ENCODE data around the gene TSPAN9.

The TSPAN9 gene

DNA sequence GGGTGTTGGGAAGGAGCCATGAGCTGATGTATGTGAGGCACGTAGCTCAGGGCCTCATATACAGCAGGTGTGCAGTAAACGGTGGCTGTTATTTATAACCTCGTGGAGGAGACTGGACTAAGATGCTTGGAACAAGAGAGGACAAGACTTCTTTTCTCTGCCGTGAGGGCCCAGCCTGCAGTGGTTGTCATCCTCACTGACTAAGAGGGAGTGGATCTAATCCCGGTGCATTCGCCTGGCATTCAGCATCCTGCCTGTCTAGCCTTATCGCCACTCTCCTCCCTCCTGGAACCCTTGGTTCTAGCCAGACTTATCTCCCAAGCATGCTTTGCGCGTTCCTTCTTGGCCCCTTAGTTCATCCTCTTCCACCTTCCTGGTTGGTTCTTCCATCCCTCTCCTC lies 3.9 kb downstream of the TSPAN9 start:
- no peak for DNase-seq

DNA sequence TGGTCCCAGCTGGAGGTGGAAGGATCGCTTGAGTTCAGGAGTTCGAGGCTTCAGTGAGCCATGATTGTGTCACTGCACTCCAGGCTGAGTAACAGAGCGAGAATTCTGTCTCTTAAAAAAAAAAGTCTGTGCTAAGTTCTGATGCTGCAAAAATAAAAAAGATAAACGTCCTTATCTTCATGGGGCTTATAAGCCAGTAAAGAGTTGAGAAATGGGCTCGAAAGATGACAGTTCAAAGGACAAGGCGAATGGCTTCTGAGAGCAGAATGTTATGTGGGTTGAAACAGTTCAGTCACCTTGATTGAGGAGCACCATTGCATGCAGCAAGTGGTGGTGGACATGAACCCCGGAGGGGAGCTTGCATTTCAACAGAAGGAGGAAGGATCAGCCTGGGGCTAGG lies 4.7 kb downstream of the TSPAN9 start:
- DNase-seq, result no peak

DNA sequence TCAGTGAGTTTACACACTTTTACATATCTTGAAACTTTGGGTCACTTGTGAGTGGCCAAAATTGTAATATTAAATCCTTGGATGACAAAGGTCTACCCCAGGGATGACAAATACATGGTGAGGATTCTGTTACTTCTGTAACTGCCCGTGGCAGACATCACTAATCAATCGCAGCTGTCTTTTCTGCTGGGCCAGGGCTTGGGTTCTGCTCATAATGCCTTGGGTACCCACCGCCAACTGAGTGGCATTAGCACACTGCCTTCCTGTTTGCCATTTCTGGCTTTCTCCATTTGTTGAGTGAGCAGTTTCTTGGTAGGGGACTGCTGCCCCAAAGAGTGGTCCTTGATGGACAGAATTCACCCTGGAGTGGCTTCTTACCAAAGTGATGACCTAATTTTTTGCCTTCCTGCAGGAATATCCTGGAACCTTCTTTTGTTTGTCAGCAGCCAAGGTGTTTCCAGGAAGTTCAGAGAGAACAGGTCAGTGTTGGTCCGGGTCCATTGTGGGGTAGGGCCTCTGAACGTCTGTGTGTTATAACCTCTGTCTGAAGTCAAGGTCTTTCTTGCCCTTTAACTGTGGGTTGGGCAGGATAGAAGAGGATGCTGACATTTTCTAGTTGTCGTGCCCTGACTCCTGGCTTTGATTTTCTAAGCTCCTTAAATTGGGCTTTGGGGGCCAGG lies 6.2 kb downstream of the TSPAN9 start:
- no peak for DNase-seq

DNA sequence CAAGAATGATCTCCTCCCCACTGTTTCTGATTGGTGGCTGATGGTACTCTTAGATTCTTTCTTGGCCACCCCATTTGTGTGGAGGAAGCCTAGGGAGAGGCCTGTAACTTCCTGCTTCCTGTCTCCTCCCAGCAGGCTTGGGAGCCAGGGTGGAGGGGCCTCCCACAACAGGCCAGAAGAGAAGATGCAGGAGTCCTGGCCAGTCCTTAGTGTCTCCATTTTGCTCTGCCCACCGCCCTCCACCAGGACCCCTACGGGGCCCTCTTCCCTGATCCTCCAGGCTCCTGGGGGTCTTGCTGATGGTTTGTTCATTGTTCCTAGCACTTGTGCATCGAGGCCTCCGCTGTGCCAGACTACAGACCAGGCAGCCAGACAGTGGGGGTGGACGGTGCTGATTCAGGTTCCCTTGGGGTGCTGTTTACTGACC lies 6.8 kb downstream of the TSPAN9 start:
- no peak for DNase-seq

DNA sequence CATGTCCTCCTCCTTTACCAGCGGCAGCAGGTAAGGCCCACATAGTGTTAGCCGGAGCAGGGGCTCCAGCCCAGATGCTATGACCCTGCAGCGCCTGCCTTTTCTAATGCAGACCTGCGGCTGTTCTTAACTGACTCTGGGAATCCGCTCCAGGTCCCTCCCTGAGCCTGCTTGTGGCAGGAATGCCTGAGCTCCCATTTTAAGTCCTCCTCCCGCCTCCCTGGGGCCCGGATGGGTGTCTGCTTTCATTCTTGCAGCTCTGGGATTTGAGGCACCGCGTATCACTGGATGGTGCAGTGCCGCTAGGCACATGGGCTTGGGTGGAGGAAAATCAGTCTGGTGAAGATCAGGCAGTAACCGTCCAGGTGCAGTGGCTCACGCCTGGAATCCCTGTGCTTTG lies 7.6 kb downstream of the TSPAN9 start:
- DNase-seq, result no peak

DNA sequence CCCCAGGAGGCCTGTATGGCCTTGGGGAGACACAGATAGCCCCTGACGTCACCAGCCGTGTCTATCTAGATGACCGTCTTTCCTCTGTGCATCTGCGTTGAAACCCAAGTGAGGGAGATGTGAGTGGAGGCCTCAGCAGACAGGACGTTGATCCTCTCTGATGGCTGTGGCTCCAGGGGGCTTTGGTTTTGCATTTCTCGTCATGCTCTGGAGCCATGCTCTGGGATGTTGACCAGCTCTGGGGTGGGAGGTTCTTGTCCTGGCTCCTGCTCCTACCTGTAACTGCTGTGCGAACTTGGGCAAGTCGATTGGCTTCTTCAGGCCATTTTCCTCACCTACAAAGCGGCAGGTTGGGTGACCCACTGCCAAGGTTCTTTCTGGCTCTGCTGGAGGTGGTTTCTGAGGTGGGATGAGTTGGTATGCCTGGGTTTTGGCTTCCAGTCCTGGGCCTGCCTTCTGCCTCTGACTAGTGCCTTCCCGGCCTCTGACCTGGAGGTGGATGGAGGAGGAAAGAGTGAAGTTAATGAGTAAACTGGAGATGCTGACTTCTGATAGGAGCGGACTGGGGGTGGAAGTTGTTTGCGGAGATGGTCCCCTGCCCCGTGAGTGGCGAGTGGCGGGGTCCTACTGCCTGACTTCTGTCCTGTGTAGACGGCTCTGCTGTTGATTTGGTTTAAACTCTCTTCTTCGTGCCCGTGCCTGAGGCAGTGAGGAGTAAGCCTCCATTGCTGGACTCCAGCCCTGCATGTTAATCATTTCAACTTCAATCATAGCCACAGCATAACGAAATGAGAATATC lies 8.4 kb downstream of the TSPAN9 start:
- no peak for DNase-seq

DNA sequence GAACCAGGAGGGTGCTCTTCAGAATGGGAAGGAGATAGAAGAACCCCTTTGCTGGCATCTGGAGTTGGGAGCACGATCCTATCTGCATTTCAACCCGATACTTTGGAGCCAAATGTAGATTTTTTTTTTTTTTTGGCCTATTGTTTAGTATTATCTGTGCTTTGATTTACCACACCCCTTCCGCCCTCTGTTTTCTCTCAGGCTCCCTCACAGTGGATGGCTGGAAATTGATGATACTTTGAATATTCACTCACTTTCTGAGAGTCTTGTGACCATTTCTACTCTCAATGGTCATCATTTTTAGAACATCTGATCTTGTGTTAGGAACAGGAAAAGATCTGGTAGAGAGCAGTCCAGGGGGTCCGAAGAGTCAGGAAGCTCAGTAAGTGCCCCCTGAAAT lies 9.0 kb downstream of the TSPAN9 start:
- no peak for DNase-seq

DNA sequence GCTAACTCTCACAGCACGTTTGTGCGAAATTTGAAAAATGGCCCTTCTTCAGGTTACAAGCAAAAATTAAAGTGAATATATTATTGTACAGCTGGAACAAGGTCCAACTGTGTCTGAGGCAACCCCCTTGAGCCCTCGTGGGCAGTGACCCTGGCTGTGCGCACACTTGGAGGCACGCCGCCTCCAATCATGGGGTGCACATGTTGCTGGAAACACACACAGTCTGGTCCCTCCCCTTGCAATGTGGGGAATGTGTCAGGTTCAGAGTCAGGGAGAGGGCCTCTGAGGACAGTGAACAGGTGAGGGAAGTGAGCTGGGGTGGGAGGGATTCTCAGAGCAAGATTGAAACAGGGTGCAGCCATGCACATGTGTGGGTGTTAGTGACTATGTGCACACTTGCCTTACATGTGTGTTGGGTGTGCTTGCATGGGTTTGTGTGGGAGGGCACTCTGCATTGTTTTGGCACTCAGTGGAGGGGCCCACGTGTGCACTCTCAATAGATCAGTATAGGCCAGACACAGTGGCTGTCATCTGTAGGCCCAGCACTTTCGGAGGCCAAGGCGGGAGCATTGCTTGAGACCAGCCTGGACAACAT lies 9.6 kb downstream of the TSPAN9 start:
- no peak for DNase-seq

DNA sequence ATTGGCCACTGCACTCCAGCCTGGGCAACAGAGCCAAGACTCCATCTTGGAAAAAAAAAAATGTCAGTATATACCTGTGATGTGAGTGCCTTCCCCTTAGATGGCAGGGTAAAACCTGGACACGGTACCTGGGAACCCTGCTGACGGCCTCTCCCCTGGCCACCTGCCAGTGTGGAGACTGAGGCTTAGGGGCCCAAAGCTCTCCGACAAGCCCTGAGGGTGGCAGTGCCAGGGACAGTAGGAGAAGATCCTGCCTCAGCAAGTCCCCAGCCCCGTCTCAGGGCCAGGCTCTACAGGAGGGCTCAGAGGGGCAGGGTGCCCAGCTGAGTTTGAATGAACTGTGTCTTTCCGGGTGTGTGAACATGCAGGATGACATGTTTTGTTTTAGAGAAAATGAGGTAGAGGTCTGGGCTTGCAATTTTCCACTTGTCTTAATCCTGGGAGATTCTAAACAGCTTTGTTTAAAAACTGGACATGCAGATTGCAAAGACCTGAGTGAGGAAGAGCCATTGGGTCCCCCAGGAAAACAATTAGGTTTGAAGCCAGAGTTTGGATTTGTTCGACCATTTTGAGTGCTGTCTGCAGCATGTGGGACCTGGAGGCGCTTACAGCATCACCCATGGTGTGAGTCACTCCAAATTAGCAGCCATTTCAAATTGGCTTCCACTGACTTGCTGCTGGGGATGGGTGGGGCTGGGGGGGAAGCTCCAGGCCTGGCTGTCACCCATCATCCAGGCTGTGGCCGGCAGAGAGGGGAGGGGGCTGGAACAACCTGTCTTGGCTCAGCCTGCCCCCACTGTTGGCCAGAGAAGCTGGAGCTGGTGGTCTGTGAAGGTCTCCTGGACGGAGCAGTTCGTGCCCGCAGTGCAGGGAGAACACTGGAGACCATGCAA lies 10.8 kb downstream of the TSPAN9 start:
- DNase-seq, result no peak

DNA sequence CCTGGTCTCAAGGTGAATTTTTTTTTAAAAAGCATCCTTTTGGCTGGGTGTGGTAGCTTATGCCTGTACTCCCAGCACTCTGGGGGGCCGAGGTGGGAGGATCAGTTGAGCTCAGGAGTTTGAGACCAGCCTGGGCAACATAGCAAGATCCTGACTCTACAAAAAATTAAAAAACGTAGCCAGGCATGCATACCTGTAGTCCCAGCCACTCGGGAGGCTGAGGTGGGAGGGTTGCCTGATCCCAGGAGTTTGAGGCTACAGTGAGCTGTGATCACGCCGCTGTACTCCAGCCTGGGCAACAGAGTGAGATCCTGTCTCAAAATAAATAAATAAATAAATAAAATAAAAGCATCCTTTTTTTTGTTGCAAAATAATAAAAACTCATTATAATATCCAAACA lies 12.4 kb downstream of the TSPAN9 start:
- no peak for DNase-seq

DNA sequence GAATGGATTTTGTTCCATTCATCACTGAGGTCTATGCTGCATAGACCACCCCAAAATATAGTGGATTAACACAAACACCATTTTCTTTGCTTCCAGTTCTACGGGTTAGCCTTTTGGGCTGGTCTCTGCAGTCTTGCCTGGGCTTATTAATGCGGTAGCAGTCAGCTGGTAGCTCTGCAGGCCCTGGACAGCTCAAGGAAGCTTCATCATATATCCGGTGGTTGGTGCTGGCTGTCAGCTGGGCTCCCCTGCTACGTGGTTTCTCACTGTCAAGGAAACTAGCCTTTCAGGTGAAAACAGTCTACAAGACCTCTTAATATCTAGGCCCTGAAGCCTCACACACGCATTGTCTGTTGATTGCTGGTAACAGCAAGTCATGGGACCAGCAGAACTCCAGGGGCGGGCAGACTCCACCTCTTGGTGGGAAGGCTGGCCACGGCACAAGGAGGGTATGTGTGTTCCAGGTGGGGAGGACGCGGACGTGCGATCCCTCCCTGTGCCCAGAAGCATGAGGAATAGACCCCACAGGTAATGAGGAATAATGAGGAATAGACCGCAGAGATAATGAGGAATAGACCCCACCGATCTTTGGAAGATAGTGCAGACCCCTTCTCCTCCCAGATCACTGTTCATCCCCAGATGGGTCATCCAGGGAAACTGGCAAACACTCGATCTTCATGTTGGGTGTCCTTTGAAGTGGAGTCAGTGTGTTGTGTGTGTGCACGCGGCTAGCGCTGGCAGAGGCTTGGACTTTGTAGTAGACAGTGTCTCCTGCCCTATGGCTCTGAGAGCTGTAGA lies 13.3 kb downstream of the TSPAN9 start:
- DNase-seq, result no peak

DNA sequence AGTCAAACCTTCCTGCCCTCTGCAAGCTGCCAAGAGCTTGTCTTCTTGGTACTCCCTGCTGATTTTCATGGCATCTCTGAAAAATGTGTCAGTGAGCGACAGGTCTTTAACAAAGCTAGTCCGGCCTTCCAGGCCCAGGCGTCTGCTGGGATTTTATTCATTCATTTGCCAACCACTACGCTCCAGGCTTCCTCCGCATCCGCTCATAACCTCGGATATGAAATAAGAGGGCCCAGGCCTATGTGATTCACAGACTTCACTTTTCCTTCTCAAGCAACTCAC lies 13.8 kb downstream of the TSPAN9 start:
- no peak for DNase-seq

DNA sequence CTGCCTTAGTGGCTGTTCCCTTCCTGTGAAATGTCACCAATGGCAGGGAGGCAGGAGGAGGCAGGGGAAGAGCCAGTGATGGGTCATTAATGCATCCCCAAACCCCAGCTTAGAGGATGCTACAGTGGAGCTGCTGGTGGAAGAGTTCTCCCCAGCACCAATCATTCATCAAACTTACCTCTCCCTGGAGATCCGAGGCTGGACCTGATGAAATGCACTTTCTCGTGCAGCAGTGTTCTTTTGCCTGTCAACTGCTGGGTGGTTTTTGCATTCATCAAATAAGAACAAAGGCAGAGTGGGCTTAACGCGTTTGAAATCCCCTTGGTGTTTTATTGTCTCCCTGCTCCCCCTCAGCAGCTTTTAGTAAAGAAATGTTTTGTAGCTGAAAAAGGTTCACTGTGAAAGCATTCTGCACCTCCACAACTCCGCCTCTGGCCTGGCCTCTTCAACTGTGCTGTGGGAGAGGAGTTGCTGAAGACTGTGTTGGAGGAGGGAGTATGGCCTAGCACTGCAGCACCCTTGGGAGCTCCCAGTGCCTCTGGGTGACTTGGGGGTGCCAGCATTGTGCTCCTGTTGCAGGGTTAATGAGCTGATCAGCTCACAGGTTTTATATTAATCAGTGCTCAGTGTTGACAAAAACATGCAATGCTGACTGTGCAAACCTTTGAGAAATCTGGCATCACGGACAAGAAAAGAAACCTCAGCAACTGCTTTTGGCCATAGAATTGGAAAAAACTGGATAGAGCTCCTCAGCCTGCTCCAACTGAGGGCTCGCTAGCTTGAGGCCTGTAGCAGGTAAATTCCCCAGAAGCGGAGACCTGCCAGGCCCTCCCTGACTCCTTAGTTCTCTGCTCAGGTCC lies 14.4 kb downstream of the TSPAN9 start:
- DNase-seq, result no peak

DNA sequence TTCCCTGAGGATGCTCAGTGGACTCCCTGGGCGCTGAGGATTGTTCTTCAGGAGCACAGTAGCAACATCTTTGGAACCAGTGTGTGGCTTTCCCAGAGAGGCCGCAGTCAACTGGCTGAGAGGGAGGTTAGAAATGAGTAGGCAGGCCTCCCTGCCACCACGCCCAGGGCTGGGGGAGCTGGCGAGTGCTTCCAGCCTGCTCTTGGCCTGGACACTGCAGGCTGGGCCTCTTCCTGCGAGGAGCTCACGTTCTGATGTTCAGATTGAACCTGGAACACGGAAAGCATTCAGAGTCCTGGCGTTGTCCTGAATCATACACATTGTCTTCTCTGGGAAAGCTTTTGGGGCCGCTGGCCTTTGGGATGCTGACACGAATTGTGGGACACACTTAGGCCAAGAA lies 15.6 kb downstream of the TSPAN9 start:
- no peak for DNase-seq

DNA sequence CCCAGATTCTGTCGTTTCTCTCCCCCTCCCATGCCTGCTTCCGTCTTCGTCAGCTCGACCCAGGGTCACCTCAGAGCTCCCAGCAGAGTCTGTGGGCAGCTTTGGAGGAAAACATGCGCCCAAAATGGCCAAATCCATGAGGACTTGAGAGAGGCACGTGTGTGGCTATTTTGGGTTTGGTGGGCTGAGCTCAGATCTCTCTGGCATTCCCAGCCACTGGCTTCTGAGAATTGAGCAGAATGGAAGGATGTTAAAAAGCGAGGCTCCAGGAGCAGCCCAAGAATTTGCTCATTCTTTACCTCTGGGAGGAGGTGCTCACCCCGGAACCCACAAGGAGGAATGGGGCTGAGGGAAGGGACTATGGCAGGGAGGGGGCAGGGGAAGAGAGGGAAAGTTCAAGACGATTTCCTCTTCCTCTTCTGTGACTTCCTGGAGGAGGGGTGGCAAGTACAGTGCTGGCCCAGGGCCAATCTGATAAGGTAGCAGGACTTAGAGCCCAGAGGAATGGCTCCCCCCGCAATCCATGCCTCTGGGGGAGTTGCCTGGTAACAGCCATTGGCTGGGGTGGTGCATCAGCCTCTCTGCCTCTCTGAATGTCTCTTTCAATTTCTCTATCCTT lies 20.1 kb downstream of the TSPAN9 start:
- peak; percentile 29 for DNase-seq

DNA sequence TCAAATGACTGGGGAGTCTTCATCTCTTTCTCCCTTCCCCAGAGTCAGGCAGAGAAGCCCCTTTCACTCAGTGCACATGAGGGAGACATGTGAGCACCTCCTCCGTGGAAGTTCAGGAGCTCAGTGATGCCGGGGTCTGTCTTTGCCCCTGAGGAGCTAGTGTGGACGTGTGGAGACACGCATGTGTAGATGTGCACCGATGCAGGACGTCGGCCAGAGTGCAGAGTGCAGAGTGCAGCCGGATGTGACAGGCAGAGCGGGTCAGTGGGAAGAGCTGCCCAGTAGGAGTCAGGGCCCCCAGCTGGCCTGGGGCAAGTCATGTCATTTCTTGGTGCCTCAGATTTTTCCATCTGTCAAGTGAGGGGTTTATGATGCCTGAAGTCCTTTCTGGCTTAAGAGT lies 20.7 kb downstream of the TSPAN9 start:
- no peak for DNase-seq

DNA sequence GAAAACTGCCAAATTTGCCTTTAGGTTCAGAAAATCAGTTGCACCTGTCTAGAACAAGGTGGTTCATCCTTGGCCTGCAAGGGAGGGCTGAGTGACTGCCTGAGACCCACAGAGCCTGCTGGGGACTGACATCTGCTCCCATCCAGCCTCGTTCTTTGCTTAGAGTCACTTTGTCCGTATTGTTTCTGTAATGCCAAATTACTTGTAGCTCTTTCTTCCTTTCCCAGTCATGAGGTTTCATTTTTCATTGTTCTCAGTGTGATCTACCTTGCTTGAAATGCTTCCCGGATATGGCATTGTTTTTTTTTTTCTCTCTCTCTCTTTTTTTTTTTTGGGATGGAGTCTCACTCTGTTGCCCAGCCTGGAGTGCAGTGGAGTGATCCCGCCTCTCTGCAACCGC lies 21.3 kb downstream of the TSPAN9 start:
- no peak for DNase-seq

DNA sequence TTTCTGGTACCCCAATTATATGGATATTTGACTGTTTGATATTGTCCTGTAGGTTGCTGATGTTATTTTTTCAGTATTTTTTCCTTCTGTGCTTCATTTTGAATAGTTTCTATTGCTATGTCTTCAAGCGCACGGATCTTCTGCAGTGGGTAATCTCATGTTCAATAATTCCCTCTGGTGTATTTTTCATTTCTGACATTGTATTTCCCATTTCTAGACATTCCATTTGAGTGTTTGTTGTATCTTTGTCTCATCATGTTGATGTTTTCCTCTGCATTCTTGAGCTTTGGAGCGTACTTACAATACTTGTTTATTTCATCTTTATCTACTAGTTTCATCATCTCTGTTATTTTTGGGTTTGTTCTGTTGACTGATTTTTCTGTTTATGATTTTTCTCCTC lies 22.0 kb downstream of the TSPAN9 start:
- DNase-seq, result no peak

DNA sequence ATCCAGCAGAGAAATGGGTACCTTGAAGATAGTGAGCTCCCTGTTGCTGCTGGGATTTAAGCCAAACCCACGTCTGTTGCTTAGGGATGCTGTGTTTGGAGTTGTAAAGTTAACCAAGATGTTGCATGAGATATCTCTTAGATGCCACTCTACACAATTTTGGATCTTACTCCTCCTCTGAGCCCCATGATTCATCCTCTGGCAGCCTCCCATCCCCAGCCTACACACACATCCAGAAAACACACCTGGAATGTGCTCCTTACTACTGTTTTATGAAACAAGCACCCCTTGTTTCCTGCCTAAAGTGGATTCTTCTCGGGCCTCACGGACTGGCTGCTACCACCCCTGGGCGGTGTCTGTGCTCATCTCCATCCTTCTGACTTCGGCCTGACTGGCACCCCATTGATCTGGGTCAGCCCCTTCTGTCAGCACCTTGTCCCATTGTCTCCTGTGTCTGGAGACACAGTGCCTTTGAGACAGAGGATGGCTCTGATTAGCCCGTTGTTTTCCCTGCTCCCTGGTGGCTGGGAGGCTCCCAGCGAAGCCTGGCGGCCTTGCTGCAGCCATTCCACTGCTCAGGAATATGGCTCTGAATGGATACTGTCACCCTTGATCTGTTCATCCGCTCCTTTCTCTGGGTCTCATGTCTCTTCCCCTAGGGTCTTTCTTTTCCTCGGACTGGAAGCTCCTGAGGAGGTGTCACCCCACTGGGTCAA lies 24.3 kb downstream of the TSPAN9 start:
- DNase-seq, result no peak

DNA sequence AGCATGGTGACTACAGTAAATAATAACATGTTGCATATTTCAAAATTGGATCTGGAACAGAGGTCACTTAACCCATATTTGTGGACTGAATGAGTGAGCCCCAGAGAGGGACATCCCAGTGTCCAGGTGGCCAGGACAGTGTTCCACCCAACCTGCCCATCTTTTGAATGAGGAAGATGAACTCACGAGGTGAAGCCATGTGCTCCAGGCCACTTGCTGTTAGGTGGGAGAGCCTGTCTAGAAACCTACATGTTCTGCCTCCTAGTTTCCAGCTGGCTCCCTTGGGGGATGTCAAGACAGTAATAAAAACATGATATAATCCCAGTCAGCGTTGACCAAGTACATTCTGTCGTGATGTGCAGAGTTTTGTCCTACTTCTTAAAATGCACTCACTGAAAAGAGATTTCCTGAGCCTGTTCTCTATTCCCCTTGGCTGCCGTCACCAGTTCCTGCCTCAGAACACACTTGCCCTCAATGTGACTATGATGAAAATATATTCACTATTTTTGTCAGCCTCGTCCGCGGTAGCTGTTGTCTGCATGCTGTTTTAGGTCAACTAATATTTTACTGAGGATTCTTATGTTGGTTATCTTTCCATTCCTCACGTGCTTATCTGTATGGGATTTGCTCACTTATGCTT lies 25.7 kb downstream of the TSPAN9 start:
- no peak for DNase-seq

Measured in GF-D8 (cell line).